OCI-LY7 (cell line): ENCODE results near the gene ELOF1. TPM values are rescaled to one million over a fixed set of nuclear protein-coding genes. Genes with fewer than 3 reads are reported as not detected.
A peak's percentile ranks its signal among the peaks of the same experiment; 100 is the strongest.

Source experiments
- BruUV-seq: library from RNA; stranded (reverse); fragments of 400-500 nt; replicated peaks from 2 replicates; lab custom pipeline; 2021; lab: Mats Ljungman, UMichigan
- CTCF ChIA-PET: fragments of 300-600 bp; sonication (Branson Sonifier 250); formaldehyde crosslinking; loops from one replicate; lab custom pipeline; 2022; ENCODE audit warnings: antibody characterized with exemption; ENCODE audit not compliant: unreplicated experiment; lab: Charles Lee
- POLR2A ChIA-PET: fragments of 300-600 bp; sonication (Branson Sonifier 250); formaldehyde crosslinking; loops from one replicate; lab custom pipeline; 2022; ENCODE audit warnings: antibody characterized with exemption; lab: Charles Lee
- DNase-seq: peaks from one replicate; pipeline ENCODE4 v3.0.0-alpha.2; 2015; ENCODE audit warnings: low spot score
- H2AFZ ChIP-seq: fragments of 200-600 bp; sonication (generic), shearing (Covaris generic); 2 replicates; pipeline ENCODE4 v1.6.1; 2014; ENCODE audit warnings: mild to moderate bottlenecking, antibody characterized with exemption, low read length, moderate library complexity
- H3K27ac ChIP-seq: fragments of 200-600 bp; sonication (generic); 2 replicates; pipeline ENCODE4 v1.5.1; 2014; ENCODE audit warnings: mixed run types, low read depth, mild to moderate bottlenecking, moderate library complexity, low read length, inconsistent platforms; ENCODE audit not compliant: poor library complexity, severe bottlenecking
- H3K36me3 ChIP-seq: fragments of 200-600 bp; sonication (generic); 2 replicates; pipeline ENCODE4 v1.6.1; 2014; ENCODE audit warnings: mild to moderate bottlenecking, antibody characterized with exemption, low read length, moderate library complexity, mixed read lengths; ENCODE audit not compliant: insufficient read depth
- H3K4me1 ChIP-seq: fragments of 200-600 bp; sonication (generic); 2 replicates; pipeline ENCODE4 v1.5.1; 2014; ENCODE audit warnings: mild to moderate bottlenecking, low read length; ENCODE audit not compliant: insufficient read depth, poor library complexity, severe bottlenecking
- H3K4me2 ChIP-seq: fragments of 200-600 bp; sonication (generic); 2 replicates; pipeline ENCODE4 v1.6.1; 2014; ENCODE audit warnings: mild to moderate bottlenecking, low read length
- H3K4me3 ChIP-seq: fragments of 200-600 bp; sonication (generic); 2 replicates; pipeline ENCODE4 v1.5.1; 2014; ENCODE audit warnings: mild to moderate bottlenecking, low read depth, low read length; ENCODE audit not compliant: poor library complexity, severe bottlenecking
- H3K79me2 ChIP-seq: fragments of 200-600 bp; sonication (generic); 2 replicates; pipeline ENCODE4 v1.6.1; 2016; ENCODE audit warnings: low read depth, mild to moderate bottlenecking, low read length, moderate library complexity, mixed read lengths; ENCODE audit not compliant: insufficient read depth
- H3K9me2 ChIP-seq: fragments of 200-600 bp; sonication (generic); 2 replicates; pipeline ENCODE4 v1.6.1; 2016; ENCODE audit warnings: mild to moderate bottlenecking, low read length, mixed read lengths; ENCODE audit not compliant: insufficient read depth
- H3K9me3 ChIP-seq: fragments of 200-600 bp; sonication (generic); 2 replicates; pipeline ENCODE4 v1.6.1; 2014; ENCODE audit warnings: mild to moderate bottlenecking, mixed run types, low read length, mixed read lengths
- H4K20me1 ChIP-seq: fragments of 200-600 bp; sonication (generic); 2 replicates; pipeline ENCODE4 v1.6.1; 2014; ENCODE audit warnings: mild to moderate bottlenecking, antibody characterized with exemption, low read length, moderate library complexity, mixed read lengths; ENCODE audit not compliant: insufficient read depth
- CTCF ChIP-seq: fragments of 200-600 bp; sonication (generic); conservative IDR thresholded peaks from 2 replicates; pipeline ENCODE4 v1.5.1; 2014; ENCODE audit warnings: mild to moderate bottlenecking, antibody characterized with exemption, low read length, moderate library complexity, mixed read lengths
- EZH2phosphoT487 ChIP-seq: fragments of 200-600 bp; sonication (generic); IDR thresholded peaks from 2 replicates; pipeline ENCODE4 v1.6.1; 2018; ENCODE audit warnings: low read depth, borderline replicate concordance, mild to moderate bottlenecking, mixed run types, antibody characterized with exemption, low read length, moderate library complexity, mixed read lengths
- intact Hi-C: fragments of 100-400 bp; cut with micrococcal nuclease; formaldehyde crosslinking; loops from one replicate; pipeline ENCODE4 v1.10.0; 2022; ENCODE audit not compliant: unreplicated experiment
- total RNA-seq, 2 experiments: library from RNA; depleted of rRNA in 1 of 2; stranded (reverse); fragments of >200 nt in 1 of 2; shearing (Covaris generic) in 1 of 2; gene quantifications; 2 replicates each; pipeline ENCODE4 v1.2.3, GENCODE V29; 2014 to 2022

The ELOF1 gene
- total RNA-seq, 2 experiments from 2014 or later = 60.5 to 73.2 TPM

GRCh38 chr19:11506967-11507366, 52.1 kb downstream of the ELOF1 start:
- no peaks in the 10 kb centered on the region for H3K9me2 ChIP-seq
- H3K27ac ChIP-seq = peak overlapping the region; percentile 76
- no peak overlapping the region for H2AFZ ChIP-seq
- H3K9me3 ChIP-seq = no peaks in the 10 kb centered on the region
- H3K79me2 ChIP-seq = peaks cover 11% of the 10 kb centered on the region; the same call in 1 of the 2 replicates
- H3K4me3 ChIP-seq = peak overlapping the region; percentile 82
- H3K4me2 ChIP-seq = peak overlapping the region; percentile 95
- H3K4me1 ChIP-seq = peaks cover 23% of the 10 kb centered on the region
- ChIA-PET POLR2A (interaction anchor here (0.6 to 0.7 kb wide), 2 partner anchors 30 to 305 kb away, joined by 4 to 11 read pairs; no protein-coding TSS in a partner anchor), CTCF (no interaction called here)
- no TSS peak for BruUV-seq
- intact Hi-C loops = no loop called here
- H4K20me1 ChIP-seq = no peaks in the 10 kb centered on the region
- peak; percentile 12 for DNase-seq
- H3K36me3 ChIP-seq = peaks cover 21% of the 10 kb centered on the region; the same call in 1 of the 2 replicates
- TF ChIP-seq CTCF = no peak
- TF ChIP-seq EZH2phosphoT487 = no peak

GRCh38 chr19:11506101-11506555, 52.9 kb downstream of the ELOF1 start:
- H2AFZ ChIP-seq = peak overlapping the region; percentile 60; the same call in 1 of the 2 replicates
- peak; percentile 68 for DNase-seq
- peaks cover 23% of the 10 kb centered on the region for H3K4me1 ChIP-seq
- peak overlapping the region; percentile 95 for H3K4me2 ChIP-seq
- peak overlapping the region; percentile 76 for H3K27ac ChIP-seq
- no peak for TF ChIP-seq EZH2phosphoT487
- no peak for TF ChIP-seq CTCF
- H3K79me2 ChIP-seq = peaks cover 11% of the 10 kb centered on the region; the same call in 1 of the 2 replicates
- BruUV-seq = TSS peak; percentile 87
- H3K4me3 ChIP-seq = peak overlapping the region; percentile 82
- H3K9me2 ChIP-seq = no peaks in the 10 kb centered on the region
- peaks cover 15% of the 10 kb centered on the region; the same call in 1 of the 2 replicates for H3K36me3 ChIP-seq
- intact Hi-C loops = no loop called here
- H3K9me3 ChIP-seq = no peaks in the 10 kb centered on the region
- ChIA-PET POLR2A (interaction anchor here (0.7 kb wide), 1 partner anchor 30 kb away, joined by 11 read pairs; no protein-coding TSS in a partner anchor), CTCF (no interaction called here)
- H4K20me1 ChIP-seq = no peaks in the 10 kb centered on the region

GRCh38 chr19:11505504-11506100, 53.4 kb downstream of the ELOF1 start, which contains the start of gene ZNF653:
ZNF653 (minus strand) TSS chr19:11505839; CDS start chr19:11505786, 53 bp downstream.
- H3K4me3 ChIP-seq = peak within 1 kb of the TSS; percentile 82
- no TSS peak for BruUV-seq
- POLR2A ChIA-PET = no interaction called here
- peaks cover 23% of the 10 kb centered on the region for H3K4me1 ChIP-seq
- DNase-seq = peak; percentile 99
- no peaks in the 10 kb centered on the region for H4K20me1 ChIP-seq
- H3K79me2 ChIP-seq = peaks cover 11% of the 10 kb centered on the region; the same call in 1 of the 2 replicates
- H3K27ac ChIP-seq = peak within 1 kb of the TSS; percentile 76
- H3K9me3 ChIP-seq = no peaks in the 10 kb centered on the region
- peak within 1 kb of the TSS; percentile 95 for H3K4me2 ChIP-seq
- TF ChIP-seq EZH2phosphoT487 = no peak
- no peak for TF ChIP-seq CTCF
- H3K9me2 ChIP-seq = no peaks in the 10 kb centered on the region
- intact Hi-C loops = loop anchor here (1.0 kb wide), 1 partner anchor 23 kb away; no protein-coding TSS in a partner anchor
- CTCF ChIA-PET = no interaction called here
- 0 out of 2 replicates have a peak, but pooled peaks cover 10% of the 10 kb centered on the region for H3K36me3 ChIP-seq
- H2AFZ ChIP-seq = peak within 1 kb of the TSS; percentile 60; the same call in 1 of the 2 replicates
